HG03571 (cell line): Measurements from ENCODE around the gene CYB5B.
A peak's percentile ranks its signal among the peaks of the same experiment; 100 is the strongest.

Experiments
- ATAC-seq: cut with Tn5 transposase; IDR thresholded peaks from one replicate; pipeline ENCODE4 v1.9.1; 2021; ENCODE audit not compliant: unreplicated experiment

CYB5B gene

DNA sequence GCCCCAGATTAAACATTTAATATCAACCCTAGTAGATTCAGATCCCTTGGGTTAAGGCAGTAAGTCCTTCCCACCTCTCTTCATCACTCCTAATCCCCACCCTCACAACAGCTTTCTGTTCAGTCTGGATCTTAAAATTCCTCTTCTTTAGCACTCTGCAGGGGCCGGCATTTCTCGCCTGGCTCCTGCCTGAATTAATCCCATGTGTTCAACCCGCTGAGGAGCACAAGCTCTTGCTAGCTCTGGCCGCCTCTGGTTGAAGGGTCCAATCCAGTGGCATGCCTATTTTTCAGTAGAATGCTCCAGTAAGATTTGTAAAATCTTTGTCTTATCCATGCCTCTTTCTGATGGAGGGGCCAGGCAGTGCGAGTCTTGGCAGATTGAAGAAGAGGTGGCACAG lies 59.2 kb downstream of the CYB5B start:
- no peak for ATAC-seq

DNA sequence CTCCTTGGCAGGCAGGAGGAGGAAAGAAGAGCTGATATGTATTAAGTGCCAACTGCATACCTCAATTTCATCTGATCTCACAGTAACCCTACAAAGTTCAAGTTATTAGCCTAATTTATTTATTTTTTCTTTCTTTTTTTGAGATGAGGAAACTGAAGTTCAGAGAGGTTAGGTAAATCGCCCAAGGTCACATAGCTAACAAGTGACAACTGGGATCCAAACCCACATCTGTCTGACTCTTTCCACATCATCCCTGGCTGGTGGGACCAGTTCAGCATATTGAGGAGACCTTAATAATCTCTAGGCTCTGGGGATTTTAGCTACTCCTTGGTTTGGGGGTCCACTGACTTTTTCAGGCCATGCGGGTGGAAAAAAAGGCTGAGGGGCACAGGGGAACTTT lies 60.9 kb downstream of the CYB5B start:
- no peak for ATAC-seq

DNA sequence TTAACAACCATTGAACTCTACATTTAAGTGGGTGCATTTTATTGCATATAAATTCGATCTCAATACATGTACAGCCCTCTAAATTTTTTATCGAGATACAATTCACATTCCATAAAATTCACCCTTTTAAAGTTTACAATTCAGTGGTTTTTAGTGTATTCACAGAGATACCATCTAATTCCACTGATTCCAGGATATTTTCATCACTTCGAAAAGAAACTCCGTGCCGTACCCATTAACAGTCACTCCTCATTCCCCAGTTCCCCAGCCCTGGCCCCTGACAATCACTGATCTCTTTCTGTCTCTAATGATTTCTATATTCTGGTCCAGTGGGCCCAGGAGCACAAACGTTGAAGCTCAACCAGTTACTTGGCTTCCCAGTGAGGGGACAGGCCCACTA lies 61.4 kb downstream of the CYB5B start:
- ATAC-seq = no peak

DNA sequence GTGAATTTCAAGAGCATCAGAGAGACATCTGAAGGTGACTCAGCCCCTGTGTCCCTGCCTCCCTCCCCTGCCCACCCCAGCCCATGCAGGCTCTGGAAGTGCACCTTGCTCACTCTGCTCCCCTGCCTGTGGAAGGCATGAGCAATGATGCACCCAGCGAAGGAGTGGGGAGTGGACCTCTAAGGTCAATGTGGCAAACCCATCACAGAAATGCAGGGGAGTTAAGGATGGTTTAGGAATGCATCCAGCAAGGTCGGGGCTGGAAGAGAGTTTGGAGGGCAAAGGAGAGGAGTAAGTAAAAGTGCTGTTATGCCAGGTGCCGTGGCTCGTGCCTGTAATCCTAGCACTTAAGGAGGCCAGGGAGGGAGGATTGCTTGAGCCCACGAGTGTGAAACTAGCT lies 61.9 kb downstream of the CYB5B start:
- ATAC-seq = no peak

DNA sequence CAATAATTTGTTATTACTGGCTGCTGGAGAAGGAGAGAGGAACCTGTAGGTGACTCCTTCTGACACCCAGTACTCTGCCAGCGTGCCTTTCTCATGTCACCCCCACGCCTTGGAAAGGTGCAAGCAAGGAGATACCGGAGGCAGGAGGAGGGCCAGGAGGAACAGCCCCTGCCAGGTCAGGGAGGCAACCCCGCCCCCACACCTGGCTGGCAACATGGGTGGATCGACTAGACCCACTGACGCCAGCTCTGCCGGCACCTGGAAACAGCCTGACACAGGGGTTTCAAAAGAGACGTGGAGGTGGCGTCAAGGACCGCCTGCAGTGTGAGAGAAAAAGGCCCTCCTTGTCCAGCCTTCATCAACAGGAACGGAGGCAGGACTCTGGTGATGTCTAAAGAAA lies 62.3 kb downstream of the CYB5B start:
- ATAC-seq = no peak

DNA sequence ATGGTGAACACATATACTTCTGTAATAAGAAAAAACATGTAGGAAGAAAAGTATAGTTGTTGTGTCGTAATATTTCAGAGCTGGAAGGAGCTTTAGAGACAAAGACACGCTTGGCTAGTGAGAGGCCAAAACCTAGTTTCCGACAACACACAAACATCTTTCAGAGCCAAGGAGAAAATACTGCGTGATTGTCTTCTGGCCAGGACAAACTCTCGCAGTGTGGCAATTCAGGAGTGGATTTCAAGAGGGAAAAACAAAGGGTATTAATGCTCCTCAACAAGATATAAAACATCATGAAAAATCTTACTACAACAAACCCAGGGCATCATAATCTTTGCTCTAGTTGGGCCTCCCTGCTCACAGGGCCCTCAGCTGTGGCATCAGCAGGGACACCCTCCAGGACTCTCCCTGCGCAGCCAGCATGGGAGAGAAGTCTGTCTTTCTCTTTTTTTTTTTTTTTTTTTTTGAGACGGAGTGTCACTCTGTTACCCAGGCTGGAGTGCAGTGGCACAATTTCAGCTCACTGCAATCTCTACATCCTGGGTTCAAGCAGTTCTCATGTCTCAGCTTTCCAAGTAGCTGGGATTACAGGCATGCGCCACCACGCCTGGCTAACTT lies 66.4 kb downstream of the CYB5B start:
- no peak for ATAC-seq

DNA sequence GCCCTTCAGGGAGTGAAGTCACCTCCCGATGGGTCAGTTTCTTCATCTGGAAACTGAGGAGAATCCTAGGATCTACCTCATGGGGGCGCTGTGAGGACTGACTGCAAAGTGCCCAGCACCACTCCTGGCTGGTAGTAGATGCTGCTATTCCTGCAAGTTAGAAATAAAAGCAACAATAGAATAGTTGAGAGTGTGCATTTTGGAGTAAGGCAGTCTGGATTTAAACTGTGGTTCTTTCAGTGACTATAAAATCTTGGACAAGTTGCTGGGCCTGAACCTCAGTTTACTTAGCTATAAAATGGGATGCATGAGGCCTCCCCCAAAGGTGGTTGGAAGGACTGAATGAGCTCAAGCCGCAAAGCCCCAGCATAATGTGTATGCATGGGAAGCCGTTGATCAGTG lies 70.6 kb downstream of the CYB5B start:
- no peak for ATAC-seq

DNA sequence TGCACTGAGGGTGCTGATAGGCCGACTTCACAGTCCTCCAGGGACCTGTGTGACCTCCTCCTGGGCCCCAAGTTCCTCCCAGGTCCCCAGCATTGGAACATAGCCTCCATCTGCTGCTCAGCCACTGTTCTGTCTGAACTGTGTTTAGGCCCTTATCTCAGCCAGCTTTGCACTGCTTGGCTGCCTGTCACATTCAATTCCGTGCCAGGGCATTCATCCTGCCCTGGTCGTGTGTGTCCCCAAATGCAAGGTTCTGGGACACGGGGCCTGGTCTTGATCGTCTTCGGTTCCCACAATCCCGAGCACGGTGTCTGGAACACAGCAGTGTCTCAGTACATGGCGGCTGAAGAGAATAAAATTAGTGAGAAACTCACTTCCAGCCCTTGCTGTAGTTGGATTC lies 71.4 kb downstream of the CYB5B start:
- ATAC-seq = no peak

DNA sequence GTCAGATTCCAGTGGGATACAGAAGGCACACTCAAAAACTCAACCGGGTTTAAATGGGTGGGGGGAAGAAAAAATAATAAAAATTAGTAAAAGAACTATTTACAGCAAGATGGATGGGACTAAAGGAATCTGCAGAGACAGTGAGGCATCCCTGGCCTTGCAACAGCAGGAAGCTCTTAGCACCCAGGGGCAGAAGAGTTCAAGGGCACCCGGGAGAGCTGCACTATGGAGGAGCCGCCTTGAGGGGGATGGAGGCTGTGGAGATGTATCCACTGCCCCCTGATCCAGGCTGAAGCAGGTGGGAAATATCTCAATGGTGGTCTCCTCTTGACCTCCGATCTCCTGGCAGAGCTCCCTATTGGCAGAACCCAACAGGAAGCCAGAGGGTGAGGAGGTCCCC lies 72.0 kb downstream of the CYB5B start:
- no peak for ATAC-seq

DNA sequence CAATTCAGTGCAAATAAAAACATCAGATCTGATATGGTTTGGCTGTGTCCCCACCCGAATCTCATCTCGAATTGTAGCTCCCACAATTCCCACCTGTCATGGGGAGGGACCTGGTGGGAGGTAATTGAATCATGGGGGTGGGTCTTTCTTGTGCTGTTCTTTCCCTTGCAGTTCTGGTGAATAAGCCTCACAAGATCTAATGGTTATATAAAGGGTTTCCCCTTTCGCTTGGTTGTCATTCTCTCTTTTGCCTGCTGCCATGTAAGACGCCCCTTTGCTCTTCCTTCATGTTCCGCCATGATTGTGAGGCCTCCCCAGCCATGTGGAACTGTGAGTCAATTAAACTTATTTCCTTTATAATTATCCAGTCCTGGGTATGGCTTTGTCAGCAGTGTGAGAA lies 72.5 kb downstream of the CYB5B start:
- ATAC-seq = no peak

DNA sequence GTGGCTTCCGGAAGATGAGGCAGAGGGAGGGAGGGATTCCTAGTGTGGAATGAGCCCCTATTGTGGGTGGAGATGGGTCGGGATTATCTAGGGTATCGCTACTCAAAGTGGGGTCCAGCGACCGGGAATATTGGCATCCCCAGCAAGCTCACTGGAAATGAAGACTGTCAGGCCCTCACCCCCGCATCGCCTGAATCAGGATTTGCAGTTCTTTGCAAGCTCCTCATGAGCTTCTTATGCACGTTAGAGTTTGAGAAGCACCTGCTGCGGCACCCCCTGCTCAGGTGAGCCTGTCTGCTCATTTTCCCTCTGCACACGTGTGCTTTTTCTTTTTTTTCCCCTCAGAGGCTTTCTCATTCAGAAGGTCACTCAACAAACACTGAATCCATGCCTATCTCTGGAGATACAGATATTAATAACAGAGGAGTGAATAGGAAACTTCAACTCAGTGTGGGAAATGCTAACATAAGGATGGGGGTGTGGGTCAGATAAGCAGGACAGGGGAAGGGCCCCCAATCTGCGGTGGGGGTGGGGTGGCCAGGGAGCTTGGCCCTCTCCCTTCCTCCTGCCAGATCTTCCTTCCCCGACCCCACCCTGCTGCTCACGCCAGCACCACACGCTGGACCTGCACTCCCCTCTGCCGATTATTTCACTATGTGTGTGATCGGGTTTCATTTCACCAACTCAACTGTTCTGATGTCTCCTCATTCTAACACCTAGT lies 73.6 kb downstream of the CYB5B start:
- ATAC-seq = no peak

DNA sequence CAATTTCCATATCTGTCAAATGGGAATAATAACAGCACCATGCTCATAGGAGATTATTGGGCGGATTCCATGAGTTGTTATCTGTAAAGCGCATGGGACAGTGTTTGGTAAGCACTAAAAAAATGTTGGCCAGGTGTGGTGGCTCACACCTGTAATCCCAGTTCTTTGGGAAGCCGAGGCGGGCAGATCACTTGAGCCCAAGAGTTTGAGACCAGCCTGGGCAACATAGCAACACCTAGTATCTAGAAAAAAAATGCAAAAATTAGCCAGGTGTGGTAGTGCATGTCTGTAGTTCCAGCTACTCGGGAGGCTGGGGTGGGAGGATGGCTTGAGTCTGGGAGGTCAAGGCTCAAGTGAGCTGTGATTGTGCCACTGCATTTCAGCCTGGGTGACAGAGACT lies 74.5 kb downstream of the CYB5B start:
- ATAC-seq = no peak

DNA sequence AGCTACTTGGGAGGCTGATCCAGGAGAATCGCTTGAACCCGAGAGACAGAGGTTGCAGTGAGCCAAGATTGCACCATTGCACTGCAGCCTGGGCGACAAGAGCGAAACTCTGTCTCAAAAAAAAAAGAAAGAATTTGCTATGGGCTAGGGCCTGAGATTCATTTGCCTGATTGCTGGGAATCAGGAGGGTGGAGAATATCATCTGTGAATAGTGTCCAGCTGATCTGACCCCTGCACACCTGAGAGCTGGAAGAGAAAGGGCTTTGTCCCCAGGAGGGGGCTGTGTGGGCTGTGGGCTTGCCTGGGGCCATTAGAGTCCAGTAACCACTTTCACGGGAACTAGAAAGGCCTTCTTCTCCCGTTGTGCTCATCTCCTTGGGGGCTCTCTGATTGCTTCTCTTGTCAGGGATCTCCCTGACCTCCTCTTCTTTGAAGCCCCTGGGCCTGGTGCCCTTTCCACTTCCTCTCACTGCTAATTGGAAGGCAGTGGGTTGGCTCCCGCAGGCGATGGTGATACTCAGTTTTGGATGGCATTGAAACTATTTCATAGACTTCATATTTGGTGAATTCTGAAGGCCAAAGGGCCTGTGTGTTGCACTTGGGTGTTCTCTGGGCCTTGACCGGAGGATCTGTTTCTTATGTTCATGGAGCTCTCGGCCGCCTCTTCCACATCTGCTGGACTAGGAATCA lies 75.3 kb downstream of the CYB5B start:
- no peak for ATAC-seq

DNA sequence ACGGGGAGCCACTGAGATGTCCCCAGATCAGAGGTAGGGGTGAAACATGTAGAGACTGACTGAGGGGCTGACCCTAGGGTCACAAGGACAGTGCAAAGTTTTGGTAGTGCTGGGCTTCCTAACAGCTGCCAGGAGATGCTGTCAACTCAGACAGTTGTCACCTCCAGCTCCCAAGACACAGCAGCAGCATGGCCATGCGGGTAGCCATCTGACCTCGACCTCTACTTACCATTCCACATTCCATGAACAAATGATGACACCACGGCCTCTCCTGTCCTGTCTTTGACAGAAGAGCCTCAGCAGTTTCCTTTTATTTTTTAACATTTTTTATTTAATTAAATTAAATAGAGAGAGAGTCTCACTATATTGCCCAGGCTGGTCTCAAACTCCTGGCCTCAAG lies 76.1 kb downstream of the CYB5B start:
- ATAC-seq = no peak

DNA sequence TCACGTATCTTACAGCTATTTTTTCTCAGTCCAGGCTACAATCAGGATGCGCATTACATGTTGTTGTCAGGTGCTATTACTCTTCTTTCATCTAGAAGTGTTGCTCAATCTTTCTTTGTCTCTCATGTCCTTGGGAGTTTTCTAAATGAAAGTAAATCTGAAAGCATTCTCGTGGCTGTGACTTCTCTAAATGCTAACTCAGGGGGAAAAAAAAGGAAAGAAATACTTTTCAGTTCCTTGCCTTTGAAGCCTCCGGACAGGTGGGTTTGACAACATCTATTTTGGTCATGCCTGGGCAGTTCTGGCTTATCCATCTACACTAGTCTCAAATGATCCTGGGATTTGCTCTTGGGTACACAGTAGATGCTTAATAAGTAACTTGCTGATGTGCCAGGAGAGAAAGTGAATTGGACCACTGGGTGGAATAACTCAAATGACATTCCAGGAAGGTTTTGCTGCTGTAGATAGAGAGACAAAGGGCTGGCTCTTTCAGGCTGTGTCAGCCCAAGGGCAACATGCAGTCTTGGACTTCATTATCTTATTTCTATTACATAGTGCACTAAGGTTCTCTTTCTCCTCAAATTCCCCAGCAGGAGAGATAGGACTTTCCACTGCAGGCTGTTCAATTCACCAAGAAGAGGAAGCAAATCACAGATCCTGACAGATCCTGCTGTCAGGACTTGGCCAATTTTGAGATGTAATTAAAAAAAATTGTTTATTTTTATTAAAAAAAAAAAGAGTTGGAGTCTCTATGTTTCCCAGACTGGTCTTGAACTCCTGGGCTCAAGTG lies 77.7 kb downstream of the CYB5B start:
- ATAC-seq = peak; percentile 47

DNA sequence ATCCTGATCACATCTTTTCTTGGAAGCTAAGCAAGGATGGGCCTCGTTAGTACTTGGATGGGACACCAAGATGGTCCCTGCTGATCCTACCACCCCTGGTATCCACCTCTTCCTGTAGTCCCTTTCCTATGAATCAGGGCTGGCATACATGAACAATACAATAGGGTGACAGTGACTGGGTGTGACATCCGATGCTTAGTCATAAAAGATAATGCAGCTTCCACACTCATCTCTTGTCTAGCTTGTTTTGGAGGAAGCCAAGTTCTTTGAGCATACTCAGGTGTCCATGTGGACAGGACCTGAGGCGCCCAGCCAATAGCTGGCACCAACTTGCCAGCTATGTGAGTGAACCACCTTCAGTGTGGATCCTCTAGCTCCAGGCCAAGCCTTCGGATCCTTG lies 78.8 kb downstream of the CYB5B start:
- ATAC-seq = no peak

DNA sequence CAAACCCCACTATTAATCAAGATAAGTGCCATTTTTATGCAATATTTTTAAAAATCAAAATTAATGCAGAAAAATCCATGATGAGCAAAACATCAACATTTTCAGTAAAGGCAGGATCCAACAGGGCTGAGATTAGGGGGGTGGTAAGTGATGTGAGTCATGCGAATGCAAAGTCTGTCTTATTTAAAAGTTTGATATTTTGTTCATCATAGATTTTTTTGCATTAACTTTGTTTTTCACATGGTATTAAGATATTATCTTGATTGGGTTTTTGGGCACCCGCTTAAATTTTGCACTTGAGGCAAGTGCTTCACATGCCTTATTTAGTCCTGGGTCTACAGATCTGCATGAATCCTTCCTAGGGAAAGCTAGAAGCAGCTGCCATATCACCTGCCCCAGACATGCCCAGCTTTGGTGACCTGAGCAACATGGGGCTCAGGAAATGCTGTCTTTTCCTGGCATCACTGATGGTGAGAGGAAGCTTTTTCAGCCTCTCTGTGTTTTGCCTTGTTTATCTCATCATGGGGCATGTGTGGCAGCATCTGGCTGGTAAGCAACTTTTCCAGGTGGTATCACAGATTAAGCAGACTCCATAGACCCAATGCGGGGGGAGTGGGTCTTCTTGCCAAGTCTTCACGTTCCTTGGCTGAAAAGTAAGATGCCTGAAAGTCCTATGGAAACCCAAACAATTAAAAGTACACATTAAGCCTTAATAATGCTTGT lies 83.8 kb downstream of the CYB5B start:
- no peak for ATAC-seq

DNA sequence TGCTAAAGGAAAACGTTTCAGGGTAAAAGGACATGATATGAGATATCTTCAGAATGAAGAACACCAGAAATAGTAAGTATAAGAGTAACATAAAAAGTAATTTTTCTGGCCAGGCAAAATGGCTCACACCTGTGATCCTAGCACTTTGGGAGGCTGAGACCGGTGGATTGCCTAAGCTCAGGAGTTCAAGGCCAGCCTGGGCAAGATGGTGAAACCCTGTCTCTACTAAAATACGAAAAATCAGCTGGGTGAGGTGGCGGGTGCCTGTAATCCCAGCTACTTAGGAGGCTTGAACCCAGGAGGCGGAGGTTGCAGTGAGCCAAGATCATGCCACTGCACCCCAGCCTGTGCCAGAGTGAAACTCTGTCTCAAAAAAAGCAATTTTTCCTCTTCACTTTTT lies 84.7 kb downstream of the CYB5B start:
- no peak for ATAC-seq

DNA sequence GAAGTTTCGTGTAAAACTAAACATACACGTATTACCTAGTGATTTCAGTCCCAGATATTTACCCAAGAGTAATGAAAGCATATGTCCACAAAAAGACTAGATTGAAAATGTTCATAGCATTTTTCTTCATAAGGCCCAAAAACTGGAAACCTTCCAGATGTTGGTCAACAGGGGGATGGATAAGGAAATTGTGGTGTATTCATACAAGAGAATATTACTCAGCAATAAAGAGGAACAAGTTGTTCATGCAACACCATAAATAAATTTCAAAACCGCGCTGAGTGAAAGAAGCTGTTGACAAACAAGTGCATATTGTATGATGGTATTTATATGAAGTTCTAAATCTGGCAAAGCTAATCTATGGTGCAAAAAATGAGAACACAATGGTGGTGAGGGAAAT lies 87.2 kb downstream of the CYB5B start:
- ATAC-seq = no peak

DNA sequence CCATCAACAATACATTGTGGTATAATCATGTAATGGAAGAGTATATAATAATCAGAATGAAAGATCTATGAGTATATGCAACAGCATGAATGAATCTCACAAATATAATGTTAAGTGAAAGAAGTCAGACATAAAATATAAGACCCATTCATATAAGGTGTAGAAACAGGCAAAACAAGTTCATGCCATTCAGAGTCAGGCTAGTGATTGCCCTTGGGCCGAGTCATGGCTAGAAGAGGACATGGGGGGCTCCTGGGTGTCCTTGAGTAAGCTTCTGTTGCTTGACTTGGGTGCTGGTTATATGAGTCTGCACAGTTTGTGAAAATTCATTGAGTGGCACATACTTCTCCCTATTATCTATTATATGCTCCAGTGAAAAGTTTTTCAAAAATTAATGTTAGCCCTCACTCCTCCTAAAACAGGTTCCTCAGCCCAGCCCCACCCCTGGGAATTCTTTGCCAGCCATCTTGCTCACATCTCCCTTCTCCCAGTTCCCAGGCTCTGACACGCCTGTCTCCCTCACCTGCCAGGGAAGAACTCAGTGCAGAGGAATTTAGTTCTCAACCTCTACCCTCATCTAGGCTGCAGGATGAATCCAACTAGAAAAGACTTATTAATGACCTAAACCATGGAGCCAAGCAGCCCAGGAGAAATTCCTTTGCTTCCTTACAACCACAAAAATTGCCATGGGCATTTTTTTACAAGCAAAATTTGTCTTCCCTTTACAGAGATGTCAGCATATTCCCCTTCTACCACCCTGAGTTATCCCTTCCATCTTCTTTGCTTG lies 89.0 kb downstream of the CYB5B start:
- ATAC-seq = no peak
